ENCODE data around the gene KCTD2.
A peak's percentile ranks its signal among the peaks of the same experiment; 100 is the strongest.
"Not testable (repeated sequence)": the region's sequence is repeated elsewhere in the genome, so short reads cannot be mapped to it uniquely, and the experiment has no call there.

KCTD2 gene

GRCh38 chr17:75068750-75069149 is 21.7 kb downstream of the KCTD2 start:
- Mint-ChIP-seq H3K4me3 (no peak overlapping the region), H3K36me3 (ENCODE audit: low read depth) (peaks cover 14% of the 10 kb centered on the region), H3K9me3 (no peaks in the 10 kb centered on the region), H3K27me3 (ENCODE audit: low read depth, poor library complexity) (no peaks in the 10 kb centered on the region), H3K4me1 (peaks cover 15% of the 10 kb centered on the region), H3K27ac (peak overlapping the region; percentile 50)
- DNase-seq: no peak
- TF ChIP-seq CTCF (IDR thresholded peaks at IDR 0.05): no peak

- Mint-ChIP-seq H3K9me3 (no peaks in the 10 kb centered on the region), H3K4me3 (no peak overlapping the region), H3K36me3 (ENCODE audit: low read depth) (peaks cover 5% of the 10 kb centered on the region), H3K27ac (no peak overlapping the region), H3K27me3 (ENCODE audit: low read depth, poor library complexity) (no peaks in the 10 kb centered on the region), H3K4me1 (peaks cover 17% of the 10 kb centered on the region)
- DNase-seq: no peak
- TF ChIP-seq CTCF (IDR thresholded peaks at IDR 0.05): no peak
Measured at GRCh38 chr17:75069783-75070182, 22.8 kb downstream of the KCTD2 start.

- not testable (repeated sequence) for H3K4me3 Mint-ChIP-seq; H3K36me3 Mint-ChIP-seq (ENCODE audit: low read depth)
Measured at GRCh38 chr17:75071478-75072271, 24.6 kb downstream of the KCTD2 start.

GRCh38 chr17:75072909-75073308 is 25.9 kb downstream of the KCTD2 start:
- not testable (repeated sequence) for H3K27me3 Mint-ChIP-seq (ENCODE audit: low read depth, poor library complexity); H3K4me3 Mint-ChIP-seq; DNase-seq; H3K36me3 Mint-ChIP-seq (ENCODE audit: low read depth); H3K9me3 Mint-ChIP-seq; H3K27ac Mint-ChIP-seq
- H3K4me1 Mint-ChIP-seq: peaks cover 16% of the 10 kb centered on the region

More at GRCh38 chr17:75071478-75072271, 24.6 kb downstream of the KCTD2 start:
- H3K4me1 Mint-ChIP-seq: peaks cover 13% of the 10 kb centered on the region
- not testable (repeated sequence) for DNase-seq; H3K27me3 Mint-ChIP-seq (ENCODE audit: low read depth, poor library complexity); H3K9me3 Mint-ChIP-seq; H3K27ac Mint-ChIP-seq

- Mint-ChIP-seq H3K9me3 (no peaks in the 10 kb centered on the region), H3K4me1 (peaks cover 22% of the 10 kb centered on the region), H3K4me3 (no peak overlapping the region), H3K27me3 (ENCODE audit: low read depth, poor library complexity) (no peaks in the 10 kb centered on the region), H3K27ac (no peak overlapping the region), H3K36me3 (ENCODE audit: low read depth) (no peaks in the 10 kb centered on the region)
- no peak for DNase-seq
- TF ChIP-seq CTCF (IDR thresholded peaks at IDR 0.05): no peak
Measured at GRCh38 chr17:75073618-75074047, 26.6 kb downstream of the KCTD2 start.

GRCh38 chr17:75074532-75074931 is 27.5 kb downstream of the KCTD2 start:
- no peak for TF ChIP-seq CTCF (IDR thresholded peaks at IDR 0.05)
- Mint-ChIP-seq H3K27me3 (ENCODE audit: low read depth, poor library complexity) (no peaks in the 10 kb centered on the region), H3K27ac (no peak overlapping the region), H3K36me3 (ENCODE audit: low read depth) (no peaks in the 10 kb centered on the region), H3K4me3 (no peak overlapping the region), H3K4me1 (peaks cover 30% of the 10 kb centered on the region), H3K9me3 (no peaks in the 10 kb centered on the region)
- no peak for DNase-seq

Measured in nephron progenitor cell (in vitro differentiated cells).